GM23338 (cell line): ENCODE measurements around the gene SYNGR4. TPM values are rescaled to one million over a fixed set of nuclear protein-coding genes. Genes with fewer than 3 reads are reported as not detected.

Experiments used
- ATAC-seq: fragments of 200-7000 bp; cut with Tn5 transposase; 3 replicates; pipeline ENCODE4 v1.9.1; 2020
- DNase-seq: peaks from one replicate; pipeline ENCODE4 v3.0.0-alpha.2; 2015; ENCODE audit warnings: low spot score
- H2AFZ ChIP-seq: fragments of 200-600 bp; sonication (generic); 2 replicates; pipeline ENCODE4 v1.8.0; 2016; ENCODE audit warnings: antibody characterized with exemption, mild to moderate bottlenecking, moderate library complexity
- H3F3A ChIP-seq: fragments of 200-600 bp; sonication (generic); replicated peaks from 2 replicates; pipeline ENCODE4 v1.8.0; 2017; ENCODE audit warnings: antibody characterized with exemption, mixed run types, low read depth
- H3K27ac ChIP-seq: fragments of 200-600 bp; sonication (generic); 2 replicates; pipeline ENCODE4 v1.6.1; 2016; ENCODE audit warnings: low read depth
- H3K27me3 ChIP-seq: fragments of 200-600 bp; sonication (generic); 2 replicates; pipeline ENCODE4 v1.8.0; 2016; ENCODE audit warnings: mild to moderate bottlenecking, mixed run types, moderate library complexity; ENCODE audit not compliant: insufficient read depth
- H3K36me3 ChIP-seq: fragments of 200-600 bp; sonication (generic); 2 replicates; pipeline ENCODE4 v1.8.0; 2016; ENCODE audit warnings: mild to moderate bottlenecking; ENCODE audit not compliant: insufficient read depth
- H3K4me1 ChIP-seq: fragments of 200-600 bp; sonication (generic); 2 replicates; pipeline ENCODE4 v1.8.0; 2016; ENCODE audit warnings: mild to moderate bottlenecking, moderate library complexity; ENCODE audit not compliant: insufficient read depth
- H3K4me2 ChIP-seq: fragments of 200-600 bp; sonication (generic); 2 replicates; pipeline ENCODE4 v1.7.1; 2017; ENCODE audit warnings: mixed run types
- H3K4me3 ChIP-seq: fragments of 200-600 bp; sonication (generic); 2 replicates; pipeline ENCODE4 v1.6.1; 2016; ENCODE audit warnings: mixed run types
- H3K79me2 ChIP-seq: fragments of 200-600 bp; sonication (generic); replicated peaks from 2 replicates; pipeline ENCODE4 v1.8.0; 2017; ENCODE audit warnings: mild to moderate bottlenecking; ENCODE audit not compliant: insufficient read depth
- H3K9me2 ChIP-seq: fragments of 200-600 bp; sonication (generic); 2 replicates; pipeline ENCODE4 v1.8.0; 2017; ENCODE audit not compliant: insufficient read depth
- H4K20me1 ChIP-seq: fragments of 200-600 bp; sonication (generic); replicated peaks from 2 replicates; pipeline ENCODE4 v1.8.0; 2017; ENCODE audit warnings: mild to moderate bottlenecking; ENCODE audit not compliant: insufficient read depth
- H3K27ac Mint-ChIP-seq: 2 replicates; pipeline ENCODE4 v1.8.0; 2020; ENCODE audit warnings: inconsistent platforms, mild to moderate bottlenecking, moderate library complexity, mixed read lengths
- H3K27me3 Mint-ChIP-seq: 3 replicates; pipeline ENCODE4 v1.8.0; 2022; ENCODE audit warnings: low read depth, mild to moderate bottlenecking, moderate library complexity, mixed read lengths, inconsistent platforms; ENCODE audit not compliant: insufficient read depth, poor library complexity
- H3K36me3 Mint-ChIP-seq: 3 replicates; pipeline ENCODE4 v1.8.0; 2021; ENCODE audit warnings: low read depth, mild to moderate bottlenecking, inconsistent platforms, moderate library complexity, mixed read lengths
- H3K4me1 Mint-ChIP-seq: 3 replicates; pipeline ENCODE4 v1.8.0; 2020; ENCODE audit warnings: mild to moderate bottlenecking, inconsistent platforms, mixed read lengths
- H3K4me3 Mint-ChIP-seq: 3 replicates; pipeline ENCODE4 v1.8.0; 2021; ENCODE audit warnings: moderate library complexity, mild to moderate bottlenecking, inconsistent platforms, mixed read lengths
- H3K9me3 Mint-ChIP-seq: 3 replicates; pipeline ENCODE4 v1.8.0; 2020; ENCODE audit warnings: moderate library complexity, mild to moderate bottlenecking, inconsistent platforms, mixed read lengths
- CTCF ChIP-seq, 2 experiments: fragments of 200-600 bp in 1 of 2; sonication (generic) in 1 of 2; conservative IDR thresholded peaks; 2 replicates each; pipeline versions ENCODE4 v1.5.1 to v1.6.1; 2016 to 2017; ENCODE audit warnings: antibody characterized with exemption in 2 of 2, low read depth in 2 of 2, mild to moderate bottlenecking in 2 of 2, moderate library complexity in 1 of 2
- NANOG ChIP-seq: IDR thresholded peaks from 2 replicates; pipeline ENCODE4 v1.6.1; 2016; ENCODE audit warnings: antibody characterized with exemption, borderline replicate concordance
- ZNF462 ChIP-seq: fragments of 250-450 bp; sonication (Bioruptor Pico); IDR thresholded peaks from 2 replicates; pipeline ENCODE4 v1.5.0; 2020; ENCODE audit warnings: mild to moderate bottlenecking, moderate library complexity
- polyA plus RNA-seq: library from polyadenylated mRNA; unstranded; fragments of >200 nt; fragmentation: Nextera tagmentation; extraction: Ambion mirVana; gene quantifications from 2 replicates; pipeline ENCODE4 v1.2.1, GENCODE V29; 2016
- total RNA-seq: library from RNA; depleted of rRNA; stranded (reverse); fragments of >200 nt; shearing (Covaris generic); gene quantifications from 2 replicates; pipeline ENCODE4 v1.2.3, GENCODE V29; 2014
- TF ChIP-seq, protein P1 (sequence below): IDR thresholded peaks from one replicate; pipeline ENCODE4 v1.6.1; 2018; ENCODE audit warnings: antibody characterized with exemption; ENCODE audit not compliant: unreplicated experiment
- TF ChIP-seq, protein P2 (sequence below): IDR thresholded peaks from 2 replicates; pipeline ENCODE4 v1.6.1; 2016; ENCODE audit warnings: antibody characterized with exemption

Gene SYNGR4
- total and polyA plus RNA-seq, 2 experiments from 2014 or later, result not detected

GRCh38 chr19:48415806-48416221 is 51.6 kb downstream of the SYNGR4 start (continued):
- no peak for TF ChIP-seq ZNF462 (CRISPR knock-in tag)
- no peak for TF ChIP-seq NANOG
- TF ChIP-seq, protein P1, sequence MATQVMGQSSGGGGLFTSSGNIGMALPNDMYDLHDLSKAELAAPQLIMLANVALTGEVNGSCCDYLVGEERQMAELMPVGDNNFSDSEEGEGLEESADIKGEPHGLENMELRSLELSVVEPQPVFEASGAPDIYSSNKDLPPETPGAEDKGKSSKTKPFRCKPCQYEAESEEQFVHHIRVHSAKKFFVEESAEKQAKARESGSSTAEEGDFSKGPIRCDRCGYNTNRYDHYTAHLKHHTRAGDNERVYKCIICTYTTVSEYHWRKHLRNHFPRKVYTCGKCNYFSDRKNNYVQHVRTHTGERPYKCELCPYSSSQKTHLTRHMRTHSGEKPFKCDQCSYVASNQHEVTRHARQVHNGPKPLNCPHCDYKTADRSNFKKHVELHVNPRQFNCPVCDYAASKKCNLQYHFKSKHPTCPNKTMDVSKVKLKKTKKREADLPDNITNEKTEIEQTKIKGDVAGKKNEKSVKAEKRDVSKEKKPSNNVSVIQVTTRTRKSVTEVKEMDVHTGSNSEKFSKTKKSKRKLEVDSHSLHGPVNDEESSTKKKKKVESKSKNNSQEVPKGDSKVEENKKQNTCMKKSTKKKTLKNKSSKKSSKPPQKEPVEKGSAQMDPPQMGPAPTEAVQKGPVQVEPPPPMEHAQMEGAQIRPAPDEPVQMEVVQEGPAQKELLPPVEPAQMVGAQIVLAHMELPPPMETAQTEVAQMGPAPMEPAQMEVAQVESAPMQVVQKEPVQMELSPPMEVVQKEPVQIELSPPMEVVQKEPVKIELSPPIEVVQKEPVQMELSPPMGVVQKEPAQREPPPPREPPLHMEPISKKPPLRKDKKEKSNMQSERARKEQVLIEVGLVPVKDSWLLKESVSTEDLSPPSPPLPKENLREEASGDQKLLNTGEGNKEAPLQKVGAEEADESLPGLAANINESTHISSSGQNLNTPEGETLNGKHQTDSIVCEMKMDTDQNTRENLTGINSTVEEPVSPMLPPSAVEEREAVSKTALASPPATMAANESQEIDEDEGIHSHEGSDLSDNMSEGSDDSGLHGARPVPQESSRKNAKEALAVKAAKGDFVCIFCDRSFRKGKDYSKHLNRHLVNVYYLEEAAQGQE, result no peak

DNA sequence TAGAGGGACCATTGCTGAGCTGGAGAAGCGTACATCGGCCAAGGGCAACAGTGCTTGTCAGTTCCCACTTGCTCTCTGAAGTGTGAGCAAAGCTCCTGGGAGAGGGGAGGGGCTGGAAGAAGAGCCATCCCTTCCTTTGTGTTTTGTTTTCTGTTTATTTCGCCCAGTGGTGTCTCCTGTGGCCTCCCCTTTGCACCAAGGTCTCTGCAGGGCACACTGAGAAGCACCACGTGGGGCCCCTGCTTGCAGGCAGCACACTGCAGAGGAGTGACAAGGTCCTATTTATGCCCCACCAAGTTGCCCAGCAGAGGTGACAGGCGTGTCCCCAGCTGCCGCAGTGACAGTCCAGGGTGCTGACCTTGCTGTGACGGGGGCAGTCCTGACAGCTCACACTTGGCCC is 53.3 kb downstream of the SYNGR4 start:
- Histone ChIP-seq H3K79me2 (no peaks in the 10 kb centered on the region), H3K4me3 (no peak overlapping the region), H3K36me3 (peaks cover 16% of the 10 kb centered on the region), H3K4me1 (peaks cover 15% of the 10 kb centered on the region), H3F3A (peaks cover 10% of the 10 kb centered on the region; the same call in 1 of the 2 replicates), H4K20me1 (no peaks in the 10 kb centered on the region), H2AFZ (no peak overlapping the region), H3K27me3 (no peaks in the 10 kb centered on the region), H3K4me2 (no peak overlapping the region), H3K27ac (no peak overlapping the region), H3K9me2 (no peaks in the 10 kb centered on the region)
- Mint-ChIP-seq H3K9me3 (no peaks in the 10 kb centered on the region), H3K36me3 (peaks cover 15% of the 10 kb centered on the region), H3K4me3 (no peak overlapping the region), H3K27me3 (peaks cover 26% of the 10 kb centered on the region), H3K27ac (no peak overlapping the region), H3K4me1 (peaks cover 24% of the 10 kb centered on the region; the same call in 2 of the 3 replicates)
- ATAC-seq (no peak), DNase-seq (no peak)
- TF ChIP-seq, protein P2, sequence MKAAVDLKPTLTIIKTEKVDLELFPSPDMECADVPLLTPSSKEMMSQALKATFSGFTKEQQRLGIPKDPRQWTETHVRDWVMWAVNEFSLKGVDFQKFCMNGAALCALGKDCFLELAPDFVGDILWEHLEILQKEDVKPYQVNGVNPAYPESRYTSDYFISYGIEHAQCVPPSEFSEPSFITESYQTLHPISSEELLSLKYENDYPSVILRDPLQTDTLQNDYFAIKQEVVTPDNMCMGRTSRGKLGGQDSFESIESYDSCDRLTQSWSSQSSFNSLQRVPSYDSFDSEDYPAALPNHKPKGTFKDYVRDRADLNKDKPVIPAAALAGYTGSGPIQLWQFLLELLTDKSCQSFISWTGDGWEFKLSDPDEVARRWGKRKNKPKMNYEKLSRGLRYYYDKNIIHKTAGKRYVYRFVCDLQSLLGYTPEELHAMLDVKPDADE, result no peak
- TF ChIP-seq, protein P1, result no peak
- no peak for TF ChIP-seq CTCF (conservative IDR thresholded peaks at IDR 0.05; ENCODE audit: low read depth in 2 of 2)
